ENCODE data around the gene VAPB.

VAPB gene, protein sequence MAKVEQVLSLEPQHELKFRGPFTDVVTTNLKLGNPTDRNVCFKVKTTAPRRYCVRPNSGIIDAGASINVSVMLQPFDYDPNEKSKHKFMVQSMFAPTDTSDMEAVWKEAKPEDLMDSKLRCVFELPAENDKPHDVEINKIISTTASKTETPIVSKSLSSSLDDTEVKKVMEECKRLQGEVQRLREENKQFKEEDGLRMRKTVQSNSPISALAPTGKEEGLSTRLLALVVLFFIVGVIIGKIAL

DNA sequence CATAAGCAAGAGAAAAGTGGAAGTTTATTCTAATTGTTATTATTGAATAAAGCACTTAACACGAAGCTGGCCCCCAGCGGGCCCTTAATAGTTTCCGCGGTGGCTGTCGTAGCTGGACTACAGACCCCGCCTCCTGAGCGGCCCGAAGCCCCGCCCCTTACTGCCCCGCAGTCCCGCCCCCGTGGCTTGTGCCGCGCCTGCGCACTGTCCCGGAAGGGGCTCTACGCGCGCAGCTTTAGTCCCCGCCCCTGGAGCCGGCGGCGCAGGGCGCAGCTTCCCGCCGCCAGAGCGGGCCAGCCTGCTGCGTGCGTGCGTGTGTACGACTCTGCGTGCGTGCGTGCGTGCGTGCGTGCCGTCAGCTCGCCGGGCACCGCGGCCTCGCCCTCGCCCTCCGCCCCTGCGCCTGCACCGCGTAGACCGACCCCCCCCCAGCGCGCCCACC, at the start of gene VAPB:
VAPB (plus strand) TSS at position 348 of the 442 bp plus-strand sequence. CDS start 231 bp downstream, outside the sequence.
- in situ Hi-C loops (cut with HindIII; ENCODE audit: low sequenced_read_pairs) = no loop called here

- in situ Hi-C loops (cut with HindIII; ENCODE audit: low sequenced_read_pairs) = no loop called here
Measured at GRCh38 chr20:58339741-58340140, 49.3 kb upstream of the VAPB start.

GRCh38 chr20:58340151-58340550, 48.9 kb upstream of the VAPB start:
- in situ Hi-C loops (cut with HindIII; ENCODE audit: low sequenced_read_pairs) = no loop called here

DNA sequence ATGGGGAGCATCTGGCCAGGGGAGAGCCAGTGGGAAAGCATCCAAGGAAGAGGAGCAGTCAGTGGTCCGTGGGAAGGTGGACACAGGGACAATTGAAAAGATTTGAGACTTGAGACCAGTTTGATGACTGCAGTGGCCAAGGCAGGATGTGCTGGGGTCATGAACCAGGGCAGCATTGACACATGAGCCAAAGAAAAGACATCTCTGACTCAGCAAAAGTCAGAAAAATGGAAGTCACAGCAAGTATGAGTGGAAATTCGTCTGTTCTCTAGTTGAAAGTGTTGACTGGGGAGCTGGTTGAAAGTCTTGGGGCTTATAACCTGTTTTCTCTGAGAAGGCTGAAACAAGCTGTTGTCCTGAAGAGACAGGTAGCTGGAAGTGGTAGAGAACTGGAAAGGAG, 48.2 kb upstream of the VAPB start:
- in situ Hi-C loops (cut with HindIII; ENCODE audit: low sequenced_read_pairs) = no loop called here

DNA sequence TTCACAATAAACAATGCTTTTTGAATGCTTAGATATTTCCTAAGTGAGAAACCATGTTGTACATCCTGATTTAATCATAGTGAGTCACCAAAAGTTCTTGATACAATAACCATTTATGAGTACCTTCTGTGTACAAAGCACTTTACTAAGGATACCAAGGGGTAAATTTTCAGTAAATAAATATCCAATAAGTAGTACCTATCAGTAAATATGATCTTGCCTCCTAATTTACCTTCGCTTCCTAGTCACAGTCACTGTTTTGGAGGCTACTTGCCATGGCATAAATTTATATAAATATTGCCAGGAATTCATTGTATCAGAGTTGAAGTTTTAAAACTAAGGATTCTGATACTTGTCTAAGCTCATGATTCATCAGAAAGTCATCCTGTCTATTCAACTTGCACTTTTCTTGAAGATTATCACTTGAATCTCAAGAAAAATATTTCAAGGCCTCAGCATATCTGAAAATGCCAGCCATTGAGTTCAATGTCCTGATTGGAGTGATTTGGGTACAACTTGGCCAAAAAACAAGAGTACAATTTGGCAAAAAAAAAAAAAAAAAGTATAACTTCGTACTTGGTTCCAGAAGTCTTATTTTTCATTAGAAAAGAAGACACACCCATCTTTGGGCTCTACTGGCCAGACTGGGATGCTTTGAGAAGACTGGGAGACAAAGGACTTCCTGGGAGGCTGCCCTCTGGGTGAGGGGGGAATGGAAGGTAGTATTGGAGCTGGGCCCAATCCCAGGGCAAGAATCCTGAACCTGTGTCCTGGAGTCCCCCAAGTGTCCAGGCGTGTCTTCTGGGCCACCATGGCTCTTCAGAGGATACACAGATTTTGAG, 46.7 kb upstream of the VAPB start:
- in situ Hi-C loops (cut with HindIII; ENCODE audit: low sequenced_read_pairs) = no loop called here

DNA sequence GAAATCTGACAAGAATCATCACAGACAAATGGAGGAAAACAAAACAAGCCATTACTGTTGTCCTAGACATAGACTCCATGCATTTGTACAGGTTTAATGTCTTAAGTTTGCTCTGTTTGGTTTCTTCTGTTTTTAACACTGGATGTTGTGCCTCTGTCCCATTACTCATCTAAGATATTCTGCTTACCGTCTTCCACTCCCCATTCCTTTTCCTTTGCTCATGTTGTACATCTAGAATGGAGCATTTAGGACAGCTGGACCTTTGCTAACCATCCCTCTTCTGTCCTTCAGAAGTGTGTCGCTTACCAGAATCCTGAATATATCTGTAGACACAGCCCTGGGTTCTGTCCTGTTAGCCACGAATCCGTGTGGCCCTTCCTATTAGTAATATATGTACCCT, 44.3 kb upstream of the VAPB start:
- in situ Hi-C loops (cut with HindIII; ENCODE audit: low sequenced_read_pairs) = no loop called here

- in situ Hi-C loops (cut with HindIII; ENCODE audit: low sequenced_read_pairs) = no loop called here
Measured at GRCh38 chr20:58349570-58349969, 39.5 kb upstream of the VAPB start.

DNA sequence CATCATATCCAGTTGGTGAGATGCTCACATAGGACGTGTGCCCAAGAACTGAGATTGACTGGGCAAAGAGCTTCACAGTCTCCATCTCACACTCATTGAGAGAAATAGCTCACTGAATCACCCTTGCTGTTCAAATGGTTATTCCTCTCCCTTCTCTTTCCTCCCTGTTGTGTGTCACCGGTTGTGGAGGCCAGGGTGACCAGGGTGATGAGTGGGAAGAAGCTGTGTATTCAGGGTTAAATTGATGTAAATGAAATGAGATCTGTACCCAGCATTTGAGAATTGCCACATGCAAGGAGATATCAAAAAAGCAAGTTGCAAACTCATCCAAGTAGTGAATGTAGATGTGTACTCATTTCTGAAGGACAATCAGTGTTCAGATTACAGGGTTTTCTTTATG, 36.6 kb upstream of the VAPB start:
- in situ Hi-C loops (cut with HindIII; ENCODE audit: low sequenced_read_pairs) = no loop called here

GRCh38 chr20:58359441-58359840, 29.6 kb upstream of the VAPB start:
- in situ Hi-C loops (cut with HindIII; ENCODE audit: low sequenced_read_pairs) = no loop called here

DNA sequence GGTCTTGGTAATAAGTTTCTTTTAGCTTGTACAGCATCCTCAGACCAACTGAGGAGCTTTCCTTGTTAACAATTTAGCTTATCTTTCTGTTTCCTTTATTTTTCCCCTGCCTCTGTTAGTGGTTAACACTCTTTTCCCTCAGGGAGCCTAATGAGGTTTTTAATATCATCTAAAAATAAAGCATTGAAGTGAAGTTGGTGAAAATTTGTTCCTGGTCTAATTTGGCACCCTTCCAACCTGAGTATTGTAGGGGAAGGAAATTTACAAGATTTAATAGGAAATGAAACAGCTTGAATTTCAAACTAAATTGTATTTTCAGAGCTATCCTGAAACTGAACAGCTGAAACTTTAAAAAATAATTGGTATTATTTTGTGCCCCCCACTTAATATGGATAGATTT, 28.1 kb upstream of the VAPB start:
- in situ Hi-C loops (cut with HindIII; ENCODE audit: low sequenced_read_pairs) = no loop called here

- in situ Hi-C loops (cut with HindIII; ENCODE audit: low sequenced_read_pairs) = no loop called here
Measured at GRCh38 chr20:58361481-58362205, 27.4 kb upstream of the VAPB start.

- in situ Hi-C loops (cut with HindIII; ENCODE audit: low sequenced_read_pairs) = no loop called here
Measured at GRCh38 chr20:58362206-58362516, 26.9 kb upstream of the VAPB start.

- in situ Hi-C loops (cut with HindIII; ENCODE audit: low sequenced_read_pairs) = no loop called here
Measured at GRCh38 chr20:58362970-58363369, 26.1 kb upstream of the VAPB start.

DNA sequence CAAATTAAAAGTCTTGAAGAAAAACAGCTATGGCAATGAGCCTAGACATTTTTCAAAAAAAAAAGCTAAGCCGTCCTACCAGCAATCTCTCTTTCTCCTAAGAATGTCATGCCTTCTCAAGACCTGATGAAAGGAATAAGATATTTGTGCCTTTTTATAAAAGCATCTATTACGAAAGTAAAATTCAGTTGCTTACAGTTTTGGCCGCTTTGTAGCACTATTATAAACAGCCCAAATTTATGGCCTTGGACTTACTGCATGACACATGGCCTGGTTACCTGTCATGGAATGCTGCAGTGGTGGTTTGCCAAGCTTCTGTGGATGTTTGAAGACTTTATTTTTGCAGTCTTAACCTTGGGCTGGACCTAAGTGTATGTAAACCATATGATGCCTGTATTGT, 22.2 kb upstream of the VAPB start:
- in situ Hi-C loops (cut with HindIII; ENCODE audit: low sequenced_read_pairs) = loop anchor here (5.0 kb wide), 1 partner anchor 50 kb away; no protein-coding TSS in a partner anchor

- in situ Hi-C loops (cut with HindIII; ENCODE audit: low sequenced_read_pairs) = loop anchor here (5.0 kb wide), 1 partner anchor 71 kb away; no protein-coding TSS in a partner anchor
Measured at GRCh38 chr20:58372806-58373205, 16.2 kb upstream of the VAPB start.

DNA sequence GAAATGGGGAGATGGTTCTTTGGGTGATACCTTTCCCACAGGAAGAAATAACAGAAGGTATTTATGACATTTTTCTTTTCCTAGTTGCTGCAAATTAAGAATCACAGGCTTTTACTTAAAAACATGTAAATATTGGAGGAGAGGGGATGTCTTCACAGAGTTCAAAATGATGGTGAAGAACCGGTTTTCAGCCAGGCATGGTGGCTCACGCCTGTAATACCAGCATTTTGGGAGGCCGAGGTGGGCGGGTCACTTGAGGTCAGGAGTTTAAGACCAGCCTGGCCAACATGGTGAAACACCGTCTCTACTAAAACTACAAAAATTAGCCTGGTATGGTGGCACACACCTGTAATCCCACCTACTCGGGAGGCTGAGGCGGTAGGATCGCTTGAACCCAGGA, 15.7 kb upstream of the VAPB start:
- in situ Hi-C loops (cut with HindIII; ENCODE audit: low sequenced_read_pairs) = loop anchor here (5.0 kb wide), 1 partner anchor 71 kb away; no protein-coding TSS in a partner anchor

DNA sequence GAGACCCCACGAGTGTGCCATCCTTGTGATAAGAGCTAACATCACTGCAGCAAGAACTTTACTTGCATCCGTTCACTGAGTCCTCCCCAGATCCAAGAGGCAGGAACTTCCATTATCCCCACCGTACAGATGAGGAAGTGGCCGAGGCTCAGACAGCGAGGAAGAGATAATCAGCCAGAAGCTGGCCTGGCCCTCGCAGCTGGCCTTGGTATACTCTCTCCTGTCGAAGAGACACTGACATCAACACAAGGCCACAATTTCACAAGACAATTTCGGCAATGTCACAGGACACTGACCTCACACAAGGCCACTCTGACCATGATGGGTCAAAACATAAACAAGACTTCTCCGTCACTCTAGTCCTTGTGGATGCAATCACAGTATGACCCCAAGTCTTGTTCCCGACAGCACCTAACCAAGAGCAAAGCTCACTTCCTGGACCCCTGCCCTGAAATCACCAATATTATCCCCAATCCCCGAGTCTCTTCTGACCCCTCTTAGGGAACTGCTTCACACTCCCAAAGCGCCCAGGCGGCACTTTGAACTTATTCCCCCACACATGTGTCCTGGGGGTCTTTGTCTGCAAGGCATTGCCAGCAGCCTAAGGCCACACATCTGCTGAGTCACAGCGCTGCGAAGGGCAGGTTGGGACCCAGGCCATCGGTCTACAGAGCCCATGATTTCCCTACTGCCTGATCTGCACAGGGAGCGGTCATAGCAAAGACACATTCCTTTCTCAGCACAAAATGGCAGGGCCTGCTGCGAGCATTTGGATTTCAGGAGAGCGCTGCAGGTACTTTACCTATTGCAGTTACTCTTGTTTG, 14.8 kb upstream of the VAPB start:
- in situ Hi-C loops (cut with HindIII; ENCODE audit: low sequenced_read_pairs) = loop anchor here (5.0 kb wide), 1 partner anchor 72 kb away; no protein-coding TSS in a partner anchor

DNA sequence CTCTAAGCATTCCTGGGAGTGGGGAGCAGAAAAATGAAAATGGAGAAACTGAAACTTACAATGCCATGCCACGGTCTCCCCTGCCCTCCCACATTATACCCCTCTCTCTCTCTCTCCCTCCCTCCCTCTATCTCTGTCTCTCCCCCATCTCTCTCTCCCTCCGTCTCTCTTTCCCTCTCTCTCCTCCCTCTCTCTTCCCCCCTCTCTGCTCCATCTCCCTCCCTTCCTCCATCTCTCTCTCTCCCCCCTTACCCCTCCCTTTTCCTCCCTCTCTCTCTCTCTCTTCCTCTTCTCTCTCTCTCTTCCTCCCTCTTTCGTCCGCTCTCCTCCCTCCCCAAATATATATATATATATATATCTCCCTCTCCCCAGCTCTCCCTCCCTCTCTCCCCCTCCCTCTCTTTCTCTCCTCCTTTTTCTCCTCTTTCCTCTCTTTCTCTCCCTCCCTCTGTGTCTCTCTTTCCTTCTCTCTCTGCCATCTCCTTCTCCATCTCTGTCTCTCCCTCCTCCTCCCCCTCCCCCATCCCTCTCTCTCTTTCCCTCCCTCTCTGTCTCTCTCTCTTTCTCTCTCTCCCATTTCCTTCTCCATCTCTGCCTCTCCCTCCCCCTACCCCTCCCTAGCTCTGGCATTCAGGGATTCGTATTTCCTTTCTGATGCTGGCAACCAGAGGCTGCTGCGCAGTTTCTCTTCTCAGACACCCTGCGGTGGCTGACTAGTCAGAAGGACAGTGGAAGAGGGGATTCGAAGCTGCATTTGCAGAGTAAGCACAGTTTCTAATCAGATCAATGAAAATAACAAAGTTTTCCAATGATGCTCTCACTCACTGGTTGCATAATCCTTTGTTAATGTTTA, 13.9 kb upstream of the VAPB start:
- in situ Hi-C loops (cut with HindIII; ENCODE audit: low sequenced_read_pairs) = loop anchor here (5.0 kb wide), 1 partner anchor 73 kb away; no protein-coding TSS in a partner anchor

- in situ Hi-C loops (cut with HindIII; ENCODE audit: low sequenced_read_pairs) = no loop called here
Measured at GRCh38 chr20:58375759-58376352, 13.2 kb upstream of the VAPB start.
